ENCODE data around the gene RRP12.

RRP12 gene

GRCh38 chr10:97333601-97334369 is 67.4 kb downstream of the RRP12 start:
- no peak for DNase-seq

DNA sequence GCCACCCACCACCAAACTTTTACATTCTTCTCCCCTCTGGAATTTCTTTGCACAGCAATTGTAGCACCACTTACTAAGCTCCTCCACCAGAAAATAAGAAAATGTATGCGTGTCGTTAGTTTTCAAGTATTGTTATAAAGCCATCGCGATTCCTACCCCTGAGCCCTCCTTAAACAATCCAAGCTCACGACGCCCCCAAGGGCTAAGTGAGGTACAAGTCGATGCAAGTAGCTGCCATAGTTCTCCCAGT is 67.9 kb downstream of the RRP12 start:
- no peak for DNase-seq

DNA sequence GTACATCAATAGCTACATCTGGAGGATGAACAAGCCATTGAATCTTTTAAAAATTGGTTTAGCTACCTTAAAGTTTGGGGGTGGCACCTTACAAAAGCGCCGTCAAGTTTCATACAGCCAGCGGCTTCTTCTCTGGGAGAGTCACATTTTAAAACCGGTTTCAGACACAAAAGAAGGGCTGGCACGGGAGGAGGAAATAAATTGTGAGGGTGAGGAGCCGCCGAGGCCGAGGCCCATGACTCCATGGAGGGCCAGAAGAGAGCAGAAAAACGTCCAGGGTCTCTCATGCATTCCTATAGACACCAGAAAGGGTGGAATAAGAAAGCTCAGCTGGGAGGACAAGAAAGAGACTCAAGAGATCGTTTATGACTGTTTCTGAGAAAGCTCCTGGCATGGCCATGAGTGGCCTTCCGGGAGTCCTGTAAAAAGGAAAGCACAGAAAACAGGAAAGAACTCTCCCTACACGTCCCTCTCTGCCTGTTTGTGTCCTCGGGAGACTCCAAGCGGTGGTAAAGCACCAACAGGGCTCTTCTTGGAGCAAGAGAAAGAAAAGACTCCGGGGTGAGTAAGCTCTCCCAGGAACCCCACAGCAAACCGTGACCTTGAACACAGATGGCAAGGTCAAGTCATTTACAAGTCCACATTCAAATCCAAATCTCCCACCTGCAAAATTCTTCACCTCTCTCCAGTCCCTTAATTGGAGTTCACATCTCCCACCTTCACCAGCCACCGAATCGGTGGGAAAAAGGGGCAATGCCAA is 68.4 kb downstream of the RRP12 start:
- no peak for DNase-seq

DNA sequence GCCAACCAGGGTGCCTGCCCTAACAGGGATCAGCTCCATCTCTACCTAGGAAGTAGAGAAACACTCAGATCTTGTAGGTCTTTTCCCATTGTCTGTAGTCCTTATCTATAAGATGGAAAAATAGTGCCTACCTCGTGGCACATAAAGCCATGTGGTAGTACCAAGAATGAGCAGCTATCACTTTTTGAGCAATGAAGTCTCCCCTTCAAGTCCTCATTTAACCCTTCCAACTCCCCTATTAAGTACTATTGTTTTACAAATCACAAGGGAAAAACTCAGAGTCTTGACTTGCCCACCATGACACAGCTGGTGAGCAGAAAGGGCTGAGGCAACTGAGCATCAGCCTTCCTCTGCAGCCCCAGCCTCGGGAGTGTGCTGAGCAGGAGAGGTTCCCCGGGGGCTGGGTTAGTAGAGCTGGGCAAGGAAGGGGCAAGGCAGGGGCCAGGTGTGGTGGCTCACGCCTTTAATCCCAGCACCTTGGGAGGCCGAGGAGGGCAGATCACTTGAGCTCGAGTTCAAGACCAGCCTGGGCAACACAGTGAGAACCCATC is 69.9 kb downstream of the RRP12 start:
- DNase-seq: no peak

GRCh38 chr10:97329766-97330165 is 71.4 kb downstream of the RRP12 start:
- DNase-seq: no peak

DNA sequence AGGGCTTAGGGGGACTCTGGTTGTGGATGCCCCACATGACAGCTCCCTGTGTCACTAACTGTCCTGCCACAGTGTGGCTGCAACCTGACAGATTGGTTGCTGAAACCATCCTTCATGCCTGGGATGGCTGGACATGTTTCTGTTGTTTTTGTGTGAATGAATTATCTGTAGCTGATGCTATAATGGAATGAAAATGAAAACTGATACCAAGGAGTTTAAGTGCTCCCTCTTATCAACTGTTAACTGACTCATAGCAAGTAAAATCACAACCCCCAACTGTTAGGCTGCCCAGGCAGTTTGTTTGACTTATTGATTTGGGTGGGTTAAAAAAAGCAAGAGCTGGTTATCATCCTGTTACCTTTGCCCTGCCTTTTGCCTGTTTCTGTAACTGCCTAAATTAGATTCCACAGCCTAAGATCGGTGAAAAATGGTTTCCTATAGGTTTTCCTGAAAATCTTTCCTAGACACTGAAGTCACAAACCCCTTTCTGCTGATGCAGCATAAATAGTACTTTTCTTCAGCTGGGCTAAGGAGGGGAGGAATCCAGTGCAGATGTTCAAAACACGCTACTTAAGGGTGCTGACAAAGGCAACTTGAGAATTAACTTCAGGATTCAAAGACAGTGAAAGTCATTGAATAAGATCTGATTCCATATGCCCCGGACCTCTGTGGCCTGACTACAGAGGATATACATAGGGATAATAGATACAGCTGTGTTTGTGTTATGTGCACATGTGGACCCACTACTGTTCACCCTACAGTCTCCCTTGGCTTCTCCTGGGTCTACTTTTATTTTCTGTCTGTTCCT is 72.3 kb downstream of the RRP12 start:
- DNase-seq: no peak

DNA sequence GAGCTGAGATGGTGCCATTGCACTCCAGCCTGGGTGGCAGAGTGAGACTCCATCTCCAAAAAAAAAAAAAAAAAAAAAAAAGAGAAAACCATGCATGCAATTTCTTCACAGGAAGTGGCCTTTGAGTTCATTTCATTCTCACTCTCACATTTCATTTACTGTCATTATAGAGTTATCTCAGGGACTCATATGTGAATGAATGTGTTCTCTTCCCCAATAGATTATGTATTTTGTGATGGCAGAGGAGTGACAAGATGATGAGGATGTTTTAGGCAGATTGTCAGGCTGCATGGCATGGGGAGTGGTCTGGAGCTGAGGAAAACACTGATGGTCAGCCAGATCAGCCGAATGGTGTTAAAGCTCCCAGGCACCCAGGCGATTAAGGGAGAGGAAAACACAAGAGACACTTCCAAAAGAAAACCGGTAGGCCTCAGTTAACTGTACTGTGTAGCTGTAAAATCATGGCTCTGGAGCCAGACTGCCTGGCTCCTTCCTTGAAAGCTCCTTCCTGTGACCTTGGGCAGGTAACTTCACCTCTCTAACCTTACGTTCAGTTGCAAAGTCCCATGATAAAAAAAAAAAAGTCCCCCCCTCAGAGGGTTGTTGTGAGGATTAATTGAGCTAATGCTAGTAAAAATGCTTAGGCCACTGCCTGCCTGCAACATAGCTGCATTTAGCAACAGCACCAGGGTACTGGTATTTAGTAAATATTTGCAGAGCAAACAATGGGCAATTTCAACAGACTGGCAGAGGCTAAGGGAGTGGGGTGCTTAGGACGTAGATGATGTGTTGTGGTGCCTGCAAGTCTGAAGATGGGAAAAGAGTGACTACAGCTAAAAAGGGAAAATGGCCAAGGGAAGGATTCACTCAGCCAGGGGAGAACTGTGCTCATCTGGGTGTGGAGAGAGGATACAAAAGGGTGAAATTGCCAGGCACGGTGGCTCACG is 73.5 kb downstream of the RRP12 start:
- DNase-seq: no peak

DNA sequence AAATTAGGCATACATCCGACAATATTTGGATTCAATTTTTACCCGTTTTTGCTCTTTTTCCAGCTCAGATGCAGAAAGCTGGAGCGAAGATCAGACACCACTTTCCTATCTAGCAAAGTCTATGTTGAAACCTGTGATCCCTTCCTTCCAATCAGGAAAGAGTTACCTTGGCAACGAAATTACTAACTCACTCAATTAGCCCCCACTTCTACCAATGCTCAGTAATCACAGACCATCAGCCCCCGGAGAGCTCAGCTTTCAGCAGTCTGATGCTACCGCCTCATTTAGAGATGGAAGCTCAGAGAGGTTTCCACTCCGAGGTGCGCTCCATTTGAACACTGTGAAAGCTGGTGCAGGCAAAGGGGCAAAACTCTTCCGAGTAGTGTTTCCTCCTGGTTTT is 75.4 kb downstream of the RRP12 start:
- DNase-seq: no peak

- DNase-seq: no peak
Measured at GRCh38 chr10:97323501-97323900, 77.6 kb downstream of the RRP12 start.

- DNase-seq: no peak
Measured at GRCh38 chr10:97321804-97322190, 79.3 kb downstream of the RRP12 start.

DNA sequence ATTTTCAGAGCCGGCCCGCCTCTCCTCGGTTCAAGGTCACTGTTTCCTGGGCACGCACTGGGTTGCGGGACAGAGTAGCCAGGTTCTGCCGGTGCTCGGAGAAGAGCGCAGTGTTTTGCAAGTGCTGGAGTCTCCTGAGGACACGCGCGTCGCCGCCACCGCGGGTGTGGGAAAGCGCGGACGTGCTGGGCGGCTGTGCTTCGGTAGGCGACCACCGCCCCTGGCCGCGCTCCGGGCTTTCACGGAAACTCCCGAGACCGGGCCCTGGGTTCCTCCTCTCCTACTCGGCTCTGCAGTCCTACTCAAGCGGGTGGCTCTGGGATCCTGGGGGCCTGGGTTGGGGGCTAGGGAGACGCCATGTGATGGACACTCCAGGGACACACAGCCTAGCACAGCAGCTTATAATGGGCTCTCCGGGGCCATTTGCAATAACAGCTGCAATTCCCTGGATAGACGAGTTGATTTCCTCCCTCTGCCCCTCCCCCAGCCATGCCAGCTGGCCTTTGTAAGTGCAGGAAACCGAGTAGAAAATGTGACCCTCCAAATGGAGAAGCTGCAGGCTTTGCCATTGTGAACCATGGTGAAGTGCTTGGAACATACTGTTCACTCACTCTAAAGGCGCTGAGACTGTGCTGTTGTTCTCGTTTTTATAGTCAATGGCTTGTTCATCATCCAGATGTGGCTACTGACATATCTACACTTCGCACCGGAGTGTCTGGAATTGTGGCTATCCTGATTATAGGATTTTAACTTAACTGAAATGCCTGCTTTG is 79.9 kb downstream of the RRP12 start:
- no peak for DNase-seq

DNA sequence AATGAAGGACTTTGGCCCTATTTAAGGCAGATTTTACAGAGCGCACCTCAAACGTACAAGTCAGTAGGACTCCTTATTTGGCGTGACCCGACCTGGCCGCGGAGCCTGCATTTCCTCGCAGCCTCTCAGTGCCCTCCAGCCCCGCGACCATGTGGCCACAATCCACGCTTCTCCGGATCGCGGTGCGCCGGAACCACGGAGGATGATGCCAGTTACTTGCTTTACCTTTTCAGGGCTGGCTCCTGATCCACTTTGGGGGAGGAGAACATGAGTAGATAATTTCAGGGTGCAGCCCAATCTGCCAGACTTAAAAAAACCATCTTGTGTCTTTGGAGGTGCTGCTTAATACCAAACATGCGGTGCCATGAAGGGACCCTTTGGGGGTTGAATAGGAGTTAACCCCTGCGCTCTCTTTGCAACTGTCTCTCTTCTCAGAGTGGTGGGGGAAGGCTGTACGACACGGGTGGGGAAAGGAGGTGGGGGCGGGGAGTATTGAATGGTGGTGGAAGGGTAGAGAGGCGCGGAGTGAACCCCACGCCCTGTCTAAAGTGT is 80.6 kb downstream of the RRP12 start:
- no peak for DNase-seq

GRCh38 chr10:97319671-97320479 is 81.3 kb downstream of the RRP12 start:
- DNase-seq: no peak

- DNase-seq: peak; percentile 42
Measured at GRCh38 chr10:97318772-97319651, 82.1 kb downstream of the RRP12 start, which contains the start of gene FRAT1. Gene FRAT1, plus strand, starts transcription at chr10:97319271. Its CDS starts 183 bp downstream, at chr10:97319454.

GRCh38 chr10:97314671-97315070 is 86.5 kb downstream of the RRP12 start:
- no peak for DNase-seq

DNA sequence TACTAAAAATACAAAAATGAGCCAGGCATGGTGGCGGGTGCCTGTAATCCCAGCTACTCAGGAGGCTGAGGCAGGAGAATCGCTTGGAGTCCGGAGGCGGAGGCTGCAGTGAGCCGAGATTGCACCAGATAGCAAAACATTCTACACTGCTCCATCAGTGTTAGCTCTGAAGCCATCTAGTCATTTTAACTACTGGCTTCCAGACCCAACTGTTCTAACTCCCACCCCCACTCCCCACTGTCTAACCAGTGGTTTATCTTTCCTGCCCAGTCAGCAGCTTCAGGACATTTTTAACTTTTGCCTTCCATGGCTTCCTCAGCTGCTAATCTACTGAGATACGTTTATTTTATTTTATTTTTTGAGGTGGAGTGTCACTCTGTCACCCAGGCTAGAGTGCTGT is 88.2 kb downstream of the RRP12 start:
- no peak for DNase-seq

GRCh38 chr10:97311111-97311626 is 90.0 kb downstream of the RRP12 start:
- no peak for DNase-seq

DNA sequence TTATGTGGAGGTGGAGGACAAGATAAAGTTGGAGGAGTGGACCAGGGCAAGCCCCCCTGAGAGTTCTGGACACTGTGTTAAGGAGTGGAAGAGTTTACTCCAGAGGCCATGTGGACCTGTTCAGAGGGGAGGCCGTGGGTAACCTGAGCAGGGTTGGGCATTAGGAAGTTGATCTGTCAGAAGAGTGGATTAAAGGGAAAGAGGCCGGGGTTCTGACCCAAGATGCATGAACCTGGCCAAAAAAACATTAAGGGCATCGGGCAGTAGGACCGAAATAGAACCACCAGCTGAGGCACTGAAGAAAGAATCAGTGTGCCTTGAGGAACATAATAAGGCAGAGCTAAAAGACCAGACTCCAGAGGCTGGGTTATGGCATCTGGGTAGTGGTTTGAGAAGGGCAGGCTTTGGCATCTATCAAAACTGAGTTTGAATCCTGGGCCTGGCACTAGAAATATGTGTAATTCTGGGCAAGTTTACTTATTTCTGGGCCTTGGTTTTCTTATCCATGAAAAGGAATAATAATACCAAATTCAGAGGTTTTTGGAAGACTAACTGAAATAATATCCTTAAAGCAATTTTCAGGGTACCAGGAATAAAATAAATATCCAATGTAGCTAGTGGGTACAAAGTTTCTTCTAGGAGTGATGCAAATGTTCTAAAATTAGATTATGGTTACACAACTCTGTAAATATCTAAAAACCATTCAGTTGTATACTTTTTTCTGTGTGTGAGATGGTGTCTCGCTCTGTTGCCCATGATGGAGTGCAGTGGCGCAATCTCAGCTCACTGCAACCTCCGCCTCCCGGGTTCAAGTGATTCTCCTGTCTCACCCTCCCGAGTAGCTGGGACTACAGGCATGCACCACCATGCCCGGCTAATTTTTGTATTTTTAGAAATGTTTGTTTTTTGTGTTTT is 93.0 kb downstream of the RRP12 start:
- DNase-seq: no peak

Data from NCI-H1048 (cell line).